ENCODE data around the gene GSX1. TPM values are rescaled to one million over a fixed set of nuclear protein-coding genes. Genes with fewer than 3 reads are reported as not detected.

GSX1 gene
- total RNA-seq, 1 donor from 2014 or later, result not detected

GRCh38 chr13:27765650-27766049 is 26.6 kb upstream of the GSX1 start:
- H3K36me3 ChIP-seq, result no peaks in the 10 kb centered on the region
- TF ChIP-seq, protein P1, sequence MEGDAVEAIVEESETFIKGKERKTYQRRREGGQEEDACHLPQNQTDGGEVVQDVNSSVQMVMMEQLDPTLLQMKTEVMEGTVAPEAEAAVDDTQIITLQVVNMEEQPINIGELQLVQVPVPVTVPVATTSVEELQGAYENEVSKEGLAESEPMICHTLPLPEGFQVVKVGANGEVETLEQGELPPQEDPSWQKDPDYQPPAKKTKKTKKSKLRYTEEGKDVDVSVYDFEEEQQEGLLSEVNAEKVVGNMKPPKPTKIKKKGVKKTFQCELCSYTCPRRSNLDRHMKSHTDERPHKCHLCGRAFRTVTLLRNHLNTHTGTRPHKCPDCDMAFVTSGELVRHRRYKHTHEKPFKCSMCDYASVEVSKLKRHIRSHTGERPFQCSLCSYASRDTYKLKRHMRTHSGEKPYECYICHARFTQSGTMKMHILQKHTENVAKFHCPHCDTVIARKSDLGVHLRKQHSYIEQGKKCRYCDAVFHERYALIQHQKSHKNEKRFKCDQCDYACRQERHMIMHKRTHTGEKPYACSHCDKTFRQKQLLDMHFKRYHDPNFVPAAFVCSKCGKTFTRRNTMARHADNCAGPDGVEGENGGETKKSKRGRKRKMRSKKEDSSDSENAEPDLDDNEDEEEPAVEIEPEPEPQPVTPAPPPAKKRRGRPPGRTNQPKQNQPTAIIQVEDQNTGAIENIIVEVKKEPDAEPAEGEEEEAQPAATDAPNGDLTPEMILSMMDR (IDR thresholded peaks at IDR 0.05), result no peak
- TF ChIP-seq POLR2A (IDR thresholded peaks at IDR 0.05) (no peak), POLR2AphosphoS5 (IDR thresholded peaks at IDR 0.05; ENCODE audit: insufficient read depth in 1 of 2, low read depth in 1 of 2) (no peak)
- no peaks in the 10 kb centered on the region for H3K27me3 ChIP-seq
- no peak for DNase-seq (ENCODE audit: extremely low spot score in 2 of 2)
- H3K4me3 ChIP-seq, result no peak overlapping the region
- intact Hi-C loops (cut with DNase I), result no loop called here
- H3K9me3 ChIP-seq, result no peaks in the 10 kb centered on the region
- no peak overlapping the region for H3K27ac ChIP-seq
- H3K4me1 ChIP-seq, result no peaks in the 10 kb centered on the region

DNA sequence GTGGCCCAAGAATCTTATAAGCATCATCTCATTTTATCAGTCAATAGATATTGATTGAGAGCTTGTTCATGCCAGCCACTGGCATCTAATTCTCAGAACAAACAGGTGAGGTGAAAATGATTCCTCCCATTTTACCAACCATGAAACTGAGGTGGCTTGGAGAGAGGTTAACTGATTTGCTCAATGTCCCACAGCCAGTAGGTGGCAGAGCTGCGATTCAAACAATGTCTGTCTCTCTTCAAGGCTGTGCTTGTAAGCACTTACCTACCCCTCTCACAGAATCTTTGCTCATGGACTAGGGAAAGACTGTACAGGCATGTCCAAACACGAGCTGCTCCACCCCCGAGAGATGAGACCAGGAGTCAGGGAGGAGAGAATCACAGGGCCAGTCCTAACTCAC is 21.5 kb upstream of the GSX1 start:
- H3K4me1 ChIP-seq, result no peaks in the 10 kb centered on the region
- DNase-seq (ENCODE audit: extremely low spot score in 2 of 2), result no peak
- TF ChIP-seq POLR2AphosphoS5 (IDR thresholded peaks at IDR 0.05; ENCODE audit: insufficient read depth in 1 of 2, low read depth in 1 of 2) (no peak), POLR2A (IDR thresholded peaks at IDR 0.05) (no peak)
- TF ChIP-seq, protein P1 (IDR thresholded peaks at IDR 0.05), result no peak
- no peaks in the 10 kb centered on the region for H3K36me3 ChIP-seq
- no peaks in the 10 kb centered on the region for H3K9me3 ChIP-seq
- intact Hi-C loops (cut with DNase I), result no loop called here
- no peak overlapping the region for H3K4me3 ChIP-seq
- no peaks in the 10 kb centered on the region for H3K27me3 ChIP-seq
- no peak overlapping the region for H3K27ac ChIP-seq

DNA sequence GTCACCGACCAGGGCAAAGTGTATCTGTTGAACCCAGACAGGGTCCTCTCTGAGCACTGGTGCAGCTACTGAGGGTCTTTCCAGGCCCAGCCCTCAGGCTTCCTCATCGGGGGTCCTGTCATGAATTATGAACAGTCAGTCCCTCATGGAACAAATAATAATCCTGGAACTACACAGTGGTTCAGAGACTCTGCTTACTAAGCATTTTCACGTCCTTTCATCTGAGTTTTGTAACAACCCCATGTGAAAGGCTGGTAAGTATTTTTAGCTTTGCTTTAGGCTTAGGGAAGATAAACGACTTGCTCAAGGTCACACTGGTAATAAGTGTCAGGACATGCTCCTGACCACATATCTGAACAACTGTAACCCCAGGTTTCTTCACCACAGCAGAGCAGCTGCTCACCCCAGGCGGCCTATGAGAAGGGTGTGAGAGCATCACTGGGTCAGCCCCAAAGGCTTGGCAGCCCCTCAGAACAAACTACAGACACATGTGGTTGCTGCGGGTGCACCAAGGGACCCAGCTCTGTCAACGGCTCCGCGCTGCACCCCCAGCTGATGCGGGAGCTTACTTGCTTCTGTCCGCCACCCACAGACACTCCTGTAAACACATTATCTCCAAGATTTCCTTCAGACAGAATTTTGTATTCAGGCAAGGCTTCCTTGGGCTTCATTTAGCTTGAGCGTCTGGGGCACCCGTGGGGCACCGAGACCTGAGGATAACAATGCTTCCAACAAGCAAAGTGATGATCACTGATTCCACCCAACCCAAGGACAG is 19.4 kb upstream of the GSX1 start:
- Histone ChIP-seq H3K27me3 (no peaks in the 10 kb centered on the region), H3K27ac (no peak overlapping the region), H3K4me3 (no peak overlapping the region), H3K4me1 (no peaks in the 10 kb centered on the region), H3K36me3 (no peaks in the 10 kb centered on the region), H3K9me3 (no peaks in the 10 kb centered on the region)
- DNase-seq (ENCODE audit: extremely low spot score in 2 of 2), result no peak
- TF ChIP-seq, protein P1 (IDR thresholded peaks at IDR 0.05), result no peak
- TF ChIP-seq POLR2A (IDR thresholded peaks at IDR 0.05) (no peak), POLR2AphosphoS5 (IDR thresholded peaks at IDR 0.05; ENCODE audit: insufficient read depth in 1 of 2, low read depth in 1 of 2) (no peak)
- intact Hi-C loops (cut with DNase I), result no loop called here

DNA sequence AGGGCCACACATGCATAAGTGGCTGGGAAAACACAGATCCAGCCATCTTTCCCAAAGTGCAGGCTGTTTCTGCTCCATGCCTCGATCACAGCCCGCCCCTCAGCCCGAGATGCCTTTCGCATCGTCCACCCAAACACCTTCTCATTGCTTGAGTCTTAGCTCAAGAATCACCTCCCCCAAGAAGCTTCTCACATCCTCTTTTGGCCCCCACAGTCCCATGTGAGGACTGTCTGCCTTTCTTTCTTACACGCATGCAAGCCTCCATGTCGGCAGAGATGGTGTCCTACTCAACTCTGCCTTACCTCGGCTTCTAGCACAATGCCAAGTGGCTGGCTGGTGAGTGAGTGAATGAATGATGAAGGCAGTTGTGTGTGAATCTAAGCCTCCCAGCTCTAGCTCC is 18.1 kb upstream of the GSX1 start:
- Histone ChIP-seq H3K4me1 (no peaks in the 10 kb centered on the region), H3K27ac (no peak overlapping the region), H3K36me3 (no peaks in the 10 kb centered on the region), H3K4me3 (no peak overlapping the region), H3K27me3 (no peaks in the 10 kb centered on the region), H3K9me3 (no peaks in the 10 kb centered on the region)
- TF ChIP-seq, protein P1 (IDR thresholded peaks at IDR 0.05), result no peak
- no peak for TF ChIP-seq POLR2A (IDR thresholded peaks at IDR 0.05)
- no peak for TF ChIP-seq POLR2AphosphoS5 (IDR thresholded peaks at IDR 0.05; ENCODE audit: insufficient read depth in 1 of 2, low read depth in 1 of 2)
- DNase-seq (ENCODE audit: extremely low spot score in 2 of 2), result no peak
- intact Hi-C loops (cut with DNase I), result no loop called here

- Histone ChIP-seq H3K27ac (no peak overlapping the region), H3K27me3 (no peaks in the 10 kb centered on the region), H3K36me3 (no peaks in the 10 kb centered on the region), H3K4me3 (no peak overlapping the region), H3K4me1 (no peaks in the 10 kb centered on the region), H3K9me3 (no peaks in the 10 kb centered on the region)
- intact Hi-C loops (cut with DNase I), result no loop called here
- DNase-seq (ENCODE audit: extremely low spot score in 2 of 2), result no peak
- no peak for TF ChIP-seq POLR2AphosphoS5 (IDR thresholded peaks at IDR 0.05; ENCODE audit: insufficient read depth in 1 of 2, low read depth in 1 of 2)
These were observed 17.6 kb upstream of the GSX1 start for GRCh38 chr13:27774651-27775050.
